Stimulated activated CD4-positive, alpha-beta T cell treated with anti-CD3 and anti-CD28 coated beads, TNF-alpha, amount 100 ng/mL, for 4 hours (primary cell): ENCODE data around the gene OR5AS1.
"Not testable (repeated sequence)": the region's sequence is repeated elsewhere in the genome, so short reads cannot be mapped to it uniquely, and the experiment has no call there.

Experiments used
- DNase-seq, 3 experiments: peaks; one replicate each; pipeline ENCODE4 v3.0.0-alpha.2; 2020; ENCODE audit warnings: low read depth in 3 of 3

OR5AS1 gene

DNA sequence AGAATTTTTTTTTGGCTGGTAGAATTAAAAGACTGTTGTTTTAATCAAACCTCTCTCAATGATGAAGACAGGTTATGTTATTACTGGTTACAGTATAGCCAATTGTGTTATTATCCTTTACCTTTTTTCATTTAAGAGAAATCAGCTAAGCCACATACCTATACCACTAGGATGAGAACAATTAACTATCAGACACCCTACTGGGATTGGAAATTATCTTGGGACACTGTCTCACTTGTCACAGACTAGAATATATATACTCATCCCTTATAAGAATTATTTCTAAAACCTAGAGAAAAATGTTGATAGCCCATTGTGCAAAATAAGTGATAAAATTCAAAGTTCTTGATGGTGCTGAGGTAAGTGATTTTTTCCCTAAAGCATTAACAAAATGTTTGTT is at the start of gene OR5AS1:
Gene OR5AS1 (plus strand): TSS at position 301 of the 400 bp plus-strand sequence. CDS start 2,765 bp downstream, outside the sequence.
- DNase-seq: no peak

DNA sequence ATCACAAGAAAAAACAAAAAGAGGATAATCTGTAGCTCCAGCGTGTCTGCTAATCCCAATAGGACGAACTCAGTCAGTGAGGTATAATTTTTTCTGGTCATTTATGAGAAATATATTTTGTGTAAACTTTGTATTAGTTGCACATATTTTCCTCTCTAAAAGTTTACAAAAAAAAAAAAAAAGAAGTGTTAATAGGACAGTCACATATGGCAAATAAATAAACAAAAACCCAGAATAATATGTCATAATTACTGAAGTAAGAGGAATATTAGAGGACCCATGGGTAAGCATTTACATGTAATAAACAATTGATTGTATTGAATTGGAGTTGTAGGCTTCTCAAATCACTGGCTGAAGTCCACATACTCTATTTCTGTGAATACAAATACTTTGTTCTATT is 32.9 kb upstream of the OR5AS1 start, which contains the start of gene OR5F1:
Gene OR5F1 (minus strand): TSS at position 101 of the 400 bp plus-strand sequence. CDS start 0 bp downstream, at position 101.
- no peak for DNase-seq

- no peak for DNase-seq
Measured at GRCh38 chr11:56010716-56011115, 16.7 kb upstream of the OR5AS1 start.

DNA sequence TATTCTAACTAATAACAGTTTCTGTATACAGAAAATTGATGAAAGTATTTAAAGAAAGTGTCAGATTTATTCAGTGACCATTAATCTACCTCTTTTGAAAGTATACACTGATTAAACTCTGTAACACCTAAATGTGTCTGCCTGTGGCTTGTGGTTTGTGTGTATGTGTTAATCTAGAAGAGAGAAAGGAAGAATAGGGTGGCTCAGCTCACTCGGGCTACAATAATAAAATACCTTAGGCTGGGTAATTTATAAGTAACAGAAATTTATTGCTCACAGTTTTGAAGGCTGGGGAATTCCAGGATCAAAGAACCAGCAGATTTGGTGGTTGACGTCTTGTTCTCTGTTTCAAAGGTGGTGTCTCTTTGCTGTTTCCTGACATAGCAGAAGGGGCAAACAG is 13.6 kb upstream of the OR5AS1 start:
- DNase-seq: no peak

DNA sequence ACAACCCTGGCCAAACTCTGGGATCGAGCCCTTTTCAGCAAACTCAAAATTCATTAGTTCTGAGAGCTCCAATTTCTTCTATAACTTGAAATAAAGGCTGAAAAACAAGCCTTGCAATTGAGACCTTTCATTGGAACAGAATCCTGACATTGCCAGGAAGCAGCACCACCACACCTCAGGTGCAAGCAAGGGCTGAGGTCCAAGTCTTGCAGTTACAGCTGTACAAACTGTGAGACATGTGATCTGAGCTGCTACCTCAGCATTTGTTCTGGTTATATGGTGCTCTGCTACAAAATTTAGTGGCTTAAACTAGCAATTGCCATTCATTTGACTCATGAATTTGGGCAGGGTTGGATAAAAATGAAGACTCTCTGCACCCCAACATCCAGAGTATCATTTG is 18.1 kb downstream of the OR5AS1 start:
- DNase-seq: no peak

- no peak for DNase-seq
Measured at GRCh38 chr11:56048480-56048879, 21.0 kb downstream of the OR5AS1 start.

- no peak for DNase-seq
Measured at GRCh38 chr11:56049487-56049886, 22.0 kb downstream of the OR5AS1 start.

DNA sequence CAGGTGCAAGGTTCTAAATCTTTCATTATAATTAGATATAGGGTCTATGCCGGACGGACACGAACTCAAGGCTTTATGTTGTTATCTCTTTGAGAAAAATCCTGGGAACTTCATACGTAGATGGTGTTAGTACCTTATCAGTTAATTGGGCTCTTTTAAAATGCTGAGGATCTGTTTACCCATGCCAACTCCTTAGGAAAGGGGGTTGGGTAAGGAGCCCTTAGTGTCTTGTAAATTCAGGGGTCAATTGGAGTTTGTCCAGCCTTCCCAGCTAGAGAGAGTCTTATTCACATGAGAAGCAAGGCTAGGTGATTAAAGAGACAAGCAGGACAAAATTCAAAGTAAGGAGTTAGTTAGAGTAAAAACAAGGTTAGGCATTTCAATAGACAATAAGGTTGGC is 28.9 kb downstream of the OR5AS1 start:
- not testable (repeated sequence) for DNase-seq

DNA sequence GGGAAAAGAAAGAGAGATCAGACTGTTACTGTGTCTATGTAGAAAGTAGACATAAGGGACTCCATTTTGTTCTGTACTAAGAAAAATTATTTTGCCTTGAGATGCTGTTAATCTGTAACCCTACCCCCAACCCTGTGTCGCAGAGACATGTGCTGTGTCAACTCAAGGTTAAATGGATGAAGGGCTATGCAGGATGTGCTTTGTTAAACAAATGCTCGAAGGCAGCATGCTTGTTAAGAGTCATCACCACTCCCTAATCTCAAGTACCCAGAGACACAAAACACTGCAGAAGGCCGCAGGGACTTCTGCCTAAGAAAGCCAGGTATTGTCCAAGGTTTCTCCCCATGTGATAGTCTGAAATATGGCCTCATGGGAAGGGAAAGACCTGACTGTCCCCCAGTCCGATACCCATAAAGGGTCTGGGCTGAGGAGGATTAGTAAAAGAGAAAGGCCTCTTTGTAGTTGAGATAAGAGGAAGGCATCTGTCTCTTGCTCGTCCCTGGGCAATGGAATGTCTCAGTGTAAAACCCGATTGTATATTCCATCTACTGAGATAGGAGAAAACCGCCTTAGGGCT is 30.3 kb downstream of the OR5AS1 start:
- not testable (repeated sequence) for DNase-seq

DNA sequence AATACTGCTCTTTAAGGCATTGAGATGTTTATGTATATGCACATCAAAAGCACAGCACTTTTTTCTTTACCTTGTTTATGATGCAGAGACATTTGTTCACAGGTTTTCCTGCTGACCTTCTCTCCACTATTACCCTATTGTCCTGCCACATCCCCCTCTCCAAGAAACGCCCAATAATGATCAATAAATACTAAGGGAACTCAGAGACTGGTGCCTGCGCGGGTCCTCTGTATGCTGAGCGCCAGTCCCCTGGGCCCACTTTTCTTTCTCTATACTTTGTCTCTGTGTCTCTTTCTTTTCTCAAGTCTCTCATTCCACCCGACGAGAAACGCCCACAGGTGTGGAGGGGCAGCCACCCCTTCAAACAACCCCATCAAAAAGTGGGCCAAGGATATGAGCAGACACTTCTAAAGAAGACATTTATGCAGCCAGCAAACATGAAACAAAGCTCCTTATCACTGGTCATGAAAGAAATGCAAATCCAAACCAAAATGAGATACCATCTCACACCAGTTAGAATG is 30.9 kb downstream of the OR5AS1 start:
- DNase-seq: not testable (repeated sequence)

DNA sequence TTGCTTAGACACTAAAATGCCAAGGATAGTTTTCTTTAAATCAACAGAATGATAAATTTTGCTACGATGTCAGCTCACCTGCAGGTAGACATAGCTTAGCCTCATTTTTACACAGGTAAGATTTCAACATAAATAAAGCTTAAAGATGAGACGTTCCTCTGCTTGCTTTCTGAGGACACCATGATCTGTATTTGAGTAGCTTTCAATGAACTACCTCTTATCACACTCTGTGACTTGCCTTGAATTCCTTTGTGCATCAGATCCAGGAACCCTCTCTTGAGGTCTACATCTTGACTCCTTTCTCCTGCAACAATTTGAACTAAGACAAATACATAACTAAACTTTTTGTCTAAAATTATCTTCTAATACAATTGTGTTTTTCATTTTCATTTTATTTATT is 39.5 kb downstream of the OR5AS1 start:
- no peak for DNase-seq
